Loucy (cell line): ENCODE results near the gene PMEPA1.
A peak's percentile ranks its signal among the peaks of the same experiment; 100 is the strongest.

Experiments used
- EZH2phosphoT487 ChIP-seq: fragments of 200-600 bp; IDR thresholded peaks from 2 replicates; pipeline ENCODE4 v1.6.1; 2018; ENCODE audit warnings: antibody characterized with exemption, mild to moderate bottlenecking, moderate library complexity, borderline replicate concordance
- TF ChIP-seq, protein P1 (sequence below): fragments of 200-600 bp; sonication (generic); conservative IDR thresholded peaks from 2 replicates; pipeline ENCODE4 v1.5.1; 2014; ENCODE audit warnings: mild to moderate bottlenecking, antibody characterized with exemption, low read length

DNA sequence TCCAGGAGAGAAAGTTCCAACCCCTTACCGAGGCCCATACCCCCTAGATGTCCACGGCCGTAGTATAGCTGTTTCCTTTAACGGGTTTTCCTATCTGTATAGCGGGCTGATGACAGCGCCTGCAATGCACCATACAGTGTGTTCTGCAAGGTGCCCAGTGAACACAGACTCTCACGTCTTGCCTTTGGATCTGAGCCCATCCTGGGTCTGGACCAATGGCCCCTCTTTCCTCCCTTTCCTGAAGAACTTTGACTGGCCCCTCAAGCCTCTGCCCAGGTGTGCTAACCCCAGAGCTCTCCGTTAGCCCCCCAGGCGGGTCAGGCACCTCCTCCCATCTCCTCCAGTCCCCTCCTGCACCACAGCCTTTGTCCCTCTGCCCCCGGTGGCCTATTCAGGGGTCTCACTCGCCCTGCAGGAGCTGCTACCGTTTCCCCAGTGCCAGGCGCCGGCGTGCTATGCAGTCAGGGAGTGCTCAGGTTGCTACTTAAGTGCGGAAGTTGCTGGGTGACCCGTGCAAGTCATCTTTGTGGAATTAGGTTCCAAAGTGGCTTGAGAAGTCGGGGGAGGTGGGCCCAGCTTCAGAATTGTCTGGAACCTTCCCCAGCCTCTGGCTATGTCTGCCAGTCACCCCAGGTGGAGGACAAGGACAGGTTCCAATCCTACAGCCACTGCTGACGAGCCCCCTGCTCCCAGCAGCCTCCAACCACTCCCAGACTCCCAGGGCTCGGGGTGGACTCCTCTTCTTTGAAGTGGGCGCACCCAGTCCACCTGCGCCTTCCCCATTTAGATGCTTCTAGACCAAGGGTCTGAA, 54.6 kb downstream of the PMEPA1 start:
- TF ChIP-seq, protein P1, sequence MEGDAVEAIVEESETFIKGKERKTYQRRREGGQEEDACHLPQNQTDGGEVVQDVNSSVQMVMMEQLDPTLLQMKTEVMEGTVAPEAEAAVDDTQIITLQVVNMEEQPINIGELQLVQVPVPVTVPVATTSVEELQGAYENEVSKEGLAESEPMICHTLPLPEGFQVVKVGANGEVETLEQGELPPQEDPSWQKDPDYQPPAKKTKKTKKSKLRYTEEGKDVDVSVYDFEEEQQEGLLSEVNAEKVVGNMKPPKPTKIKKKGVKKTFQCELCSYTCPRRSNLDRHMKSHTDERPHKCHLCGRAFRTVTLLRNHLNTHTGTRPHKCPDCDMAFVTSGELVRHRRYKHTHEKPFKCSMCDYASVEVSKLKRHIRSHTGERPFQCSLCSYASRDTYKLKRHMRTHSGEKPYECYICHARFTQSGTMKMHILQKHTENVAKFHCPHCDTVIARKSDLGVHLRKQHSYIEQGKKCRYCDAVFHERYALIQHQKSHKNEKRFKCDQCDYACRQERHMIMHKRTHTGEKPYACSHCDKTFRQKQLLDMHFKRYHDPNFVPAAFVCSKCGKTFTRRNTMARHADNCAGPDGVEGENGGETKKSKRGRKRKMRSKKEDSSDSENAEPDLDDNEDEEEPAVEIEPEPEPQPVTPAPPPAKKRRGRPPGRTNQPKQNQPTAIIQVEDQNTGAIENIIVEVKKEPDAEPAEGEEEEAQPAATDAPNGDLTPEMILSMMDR: 0 out of 2 replicates have a peak, but pooled peaks have one; percentile 13
- no peak for TF ChIP-seq EZH2phosphoT487
